DND-41 (cell line): ENCODE measurements around the gene TFF2.

Experiments
- ATAC-seq: fragments of 200-7000 bp; cut with Tn5 transposase; 3 replicates; pipeline ENCODE4 v1.9.1; 2021; ENCODE audit warnings: low read depth; ENCODE audit not compliant: insufficient read depth
- DNase-seq: peaks from one replicate; pipeline ENCODE4 v3.0.0-alpha.2; 2020
- H2AFZ ChIP-seq: 2 replicates; pipeline ENCODE4 v1.6.0; 2012; ENCODE audit warnings: low read depth, low read length
- H3K27ac ChIP-seq: 2 replicates; pipeline ENCODE4 v1.5.1; 2012; ENCODE audit warnings: low read length, inconsistent platforms
- H3K27me3 ChIP-seq: fragments of 200-600 bp; sonication (generic); 2 replicates; pipeline ENCODE4 v1.6.0; 2012; ENCODE audit warnings: low read length, mild to moderate bottlenecking, inconsistent platforms; ENCODE audit not compliant: insufficient read depth, poor library complexity
- H3K36me3 ChIP-seq: 2 replicates; pipeline ENCODE4 v1.5.1; 2012; ENCODE audit warnings: low read length, inconsistent platforms; ENCODE audit not compliant: insufficient read depth
- H3K4me1 ChIP-seq: 2 replicates; pipeline ENCODE4 v1.5.1; 2012; ENCODE audit warnings: mild to moderate bottlenecking, low read length; ENCODE audit not compliant: insufficient read depth
- H3K4me2 ChIP-seq: 2 replicates; pipeline ENCODE4 v1.6.0; 2012; ENCODE audit warnings: mild to moderate bottlenecking, moderate library complexity, low read length, inconsistent platforms; ENCODE audit not compliant: insufficient read depth
- H3K4me3 ChIP-seq, 2 experiments: fragments of 200-600 bp in 1 of 2; shearing (Covaris generic) in 1 of 2; 2 replicates each; pipeline ENCODE4 v1.5.1; 2012 to 2016; ENCODE audit warnings: inconsistent platforms in 2 of 2, low read length in 2 of 2, mild to moderate bottlenecking in 2 of 2, low read depth in 1 of 2, moderate library complexity in 1 of 2
- H3K79me2 ChIP-seq: 2 replicates; pipeline ENCODE4 v1.6.0; 2012; ENCODE audit warnings: low read length, inconsistent platforms; ENCODE audit not compliant: insufficient read depth
- H3K9ac ChIP-seq: 2 replicates; pipeline ENCODE4 v1.6.0; 2012; ENCODE audit warnings: low read depth, mild to moderate bottlenecking, inconsistent platforms, low read length, moderate library complexity
- H3K9me3 ChIP-seq: 2 replicates; pipeline ENCODE4 v1.5.1; 2012; ENCODE audit warnings: low read length, moderate library complexity, mild to moderate bottlenecking, inconsistent platforms; ENCODE audit not compliant: insufficient read depth, severe bottlenecking
- H4K20me1 ChIP-seq: 2 replicates; pipeline ENCODE4 v1.6.0; 2012; ENCODE audit warnings: low read length; ENCODE audit not compliant: insufficient read depth
- EZH2 ChIP-seq: IDR thresholded peaks from 3 replicates; pipeline ENCODE4 v1.6.1; 2012; ENCODE audit warnings: borderline replicate concordance, low read depth, mild to moderate bottlenecking, moderate library complexity, low read length, inconsistent platforms; ENCODE audit not compliant: severe bottlenecking
- TF ChIP-seq, protein P1 (sequence below): IDR thresholded peaks from 2 replicates; pipeline ENCODE4 v1.5.1; 2012; ENCODE audit warnings: borderline replicate concordance, low read length, moderate library complexity, mild to moderate bottlenecking; ENCODE audit not compliant: poor library complexity, severe bottlenecking; ENCODE audit errors: extremely low read depth

Gene TFF2

GRCh38 chr21:42306366-42307035 is 44.3 kb downstream of the TFF2 start:
- Histone ChIP-seq H2AFZ (no peak overlapping the region), H4K20me1 (no peaks in the 10 kb centered on the region), H3K9me3 (no peaks in the 10 kb centered on the region), H3K4me2 (no peak overlapping the region), H3K36me3 (no peaks in the 10 kb centered on the region), H3K4me1 (peaks cover 10% of the 10 kb centered on the region), H3K79me2 (no peaks in the 10 kb centered on the region), H3K9ac (no peak overlapping the region), H3K4me3 (no peak overlapping the region), H3K27ac (no peak overlapping the region), H3K27me3 (no peaks in the 10 kb centered on the region)
- DNase-seq, result no peak
- TF ChIP-seq, protein P1, sequence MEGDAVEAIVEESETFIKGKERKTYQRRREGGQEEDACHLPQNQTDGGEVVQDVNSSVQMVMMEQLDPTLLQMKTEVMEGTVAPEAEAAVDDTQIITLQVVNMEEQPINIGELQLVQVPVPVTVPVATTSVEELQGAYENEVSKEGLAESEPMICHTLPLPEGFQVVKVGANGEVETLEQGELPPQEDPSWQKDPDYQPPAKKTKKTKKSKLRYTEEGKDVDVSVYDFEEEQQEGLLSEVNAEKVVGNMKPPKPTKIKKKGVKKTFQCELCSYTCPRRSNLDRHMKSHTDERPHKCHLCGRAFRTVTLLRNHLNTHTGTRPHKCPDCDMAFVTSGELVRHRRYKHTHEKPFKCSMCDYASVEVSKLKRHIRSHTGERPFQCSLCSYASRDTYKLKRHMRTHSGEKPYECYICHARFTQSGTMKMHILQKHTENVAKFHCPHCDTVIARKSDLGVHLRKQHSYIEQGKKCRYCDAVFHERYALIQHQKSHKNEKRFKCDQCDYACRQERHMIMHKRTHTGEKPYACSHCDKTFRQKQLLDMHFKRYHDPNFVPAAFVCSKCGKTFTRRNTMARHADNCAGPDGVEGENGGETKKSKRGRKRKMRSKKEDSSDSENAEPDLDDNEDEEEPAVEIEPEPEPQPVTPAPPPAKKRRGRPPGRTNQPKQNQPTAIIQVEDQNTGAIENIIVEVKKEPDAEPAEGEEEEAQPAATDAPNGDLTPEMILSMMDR, result no peak
- TF ChIP-seq EZH2, result no peak
- ATAC-seq, result no peak

GRCh38 chr21:42305707-42306147 is 45.1 kb downstream of the TFF2 start:
- Histone ChIP-seq H3K79me2 (no peaks in the 10 kb centered on the region), H4K20me1 (no peaks in the 10 kb centered on the region), H3K4me2 (no peak overlapping the region), H3K36me3 (no peaks in the 10 kb centered on the region), H2AFZ (no peak overlapping the region), H3K27me3 (no peaks in the 10 kb centered on the region), H3K4me1 (peaks cover 10% of the 10 kb centered on the region), H3K9me3 (no peaks in the 10 kb centered on the region), H3K9ac (no peak overlapping the region), H3K27ac (no peak overlapping the region), H3K4me3 (no peak overlapping the region)
- no peak for TF ChIP-seq EZH2
- TF ChIP-seq, protein P1, result no peak
- DNase-seq (no peak), ATAC-seq (no peak)

GRCh38 chr21:42304556-42305454 is 46.0 kb downstream of the TFF2 start:
- ATAC-seq, result no peak
- DNase-seq, result no peak

More at GRCh38 chr21:42304556-42305454, 46.0 kb downstream of the TFF2 start:
- Histone ChIP-seq H3K4me1 (peaks cover 7% of the 10 kb centered on the region), H3K36me3 (no peaks in the 10 kb centered on the region), H3K27me3 (no peaks in the 10 kb centered on the region), H3K4me2 (no peak overlapping the region), H4K20me1 (no peaks in the 10 kb centered on the region), H3K9me3 (no peaks in the 10 kb centered on the region), H3K27ac (no peak overlapping the region), H3K79me2 (no peaks in the 10 kb centered on the region), H3K4me3 (no peak overlapping the region), H2AFZ (no peak overlapping the region), H3K9ac (no peak overlapping the region)
- no peak for TF ChIP-seq EZH2
- TF ChIP-seq, protein P1, result no peak
